Right cardiac atrium (tissue), 5 donors: ENCODE data around the gene FREY1. TPM values are rescaled to one million over a fixed set of nuclear protein-coding genes. Genes with fewer than 3 reads are reported as not detected.

ENCODE experiments used
- ATAC-seq, 2 donors: fragments of 200-7000 bp; cut with Tn5 transposase; one replicate each; pipeline versions ENCODE4 v1.8.0 to v1.9.1; 2020; ENCODE audit warnings: moderate library complexity in 2 of 2, mild to moderate bottlenecking in 1 of 2
- DNase-seq, 3 donors: peaks; one replicate each; pipeline ENCODE4 v3.0.0-alpha.2; 2020
- H3K27ac ChIP-seq: one replicate; pipeline ENCODE4 v1.5.1; 2013; ENCODE audit warnings: mild to moderate bottlenecking, low read length, control low read depth, moderate library complexity
- H3K27me3 ChIP-seq: one replicate; pipeline ENCODE4 v1.6.1; 2013; ENCODE audit not compliant: control insufficient read depth, insufficient read depth
- H3K4me1 ChIP-seq: one replicate; pipeline ENCODE4 v1.6.1; 2013; ENCODE audit warnings: low read length; ENCODE audit not compliant: control insufficient read depth, insufficient read depth
- H3K4me3 ChIP-seq: one replicate; pipeline ENCODE4 v1.5.1; 2013; ENCODE audit warnings: low read length, control low read depth
- H3K9me3 ChIP-seq: one replicate; pipeline ENCODE4 v1.6.1; 2013; ENCODE audit warnings: low read length; ENCODE audit not compliant: control insufficient read depth
- WGBS: extraction: QIAGEN DNeasy Blood & Tissue Kit; methylation state at CpG from one replicate; pipeline ENCODE4 v1.1.7; 2013; 5-methylcytosine and 5-hydroxymethylcytosine counted together
- intact Hi-C, 4 donors: fragments of 100-400 bp; cut with DNase I; formaldehyde crosslinking; loops; one replicate each; pipeline versions ENCODE4 v1.11.0 to v1.14.0; 2022 to 2023
- polyA plus RNA-seq: library from polyadenylated mRNA; stranded (reverse); fragments of 200-250 nt; gene quantifications from one replicate; pipeline ENCODE4 v1.2.3, GENCODE V29; 2013
- total RNA-seq, 4 donors: library from RNA; stranded (reverse); fragmentation: NEBNext Ultra II Directional; extraction: Animal tissue kit (Norgen Biotek cat#: 25700); gene quantifications; one replicate each; pipeline ENCODE4 v1.2.1, GENCODE V29; 2021
- donor health status: healthy with polysubstance abuse.
- donor health status: DM: no; HTN: yes; CAD: no.
- donor health status: DM: no; HTN: no; CAD: no.
- donor health status: DM: no; HTN: yes; CAD: no; lungs with severe emphysema.
- donor health status: DM: yes; HTN: yes; CAD: no.

FREY1 gene
- total and polyA plus RNA-seq, 5 donors = 0.18 to 0.68 (median 0.46) TPM; not detected in 1

GRCh38 chr11:45920531-45921477, 13.7 kb upstream of the FREY1 start:
- WGBS = 89% methylated on average over 6 of the region's 6 CpGs
- no peak for ATAC-seq
- H3K4me3 ChIP-seq = no peak overlapping the region
- H3K9me3 ChIP-seq = no peaks in the 10 kb centered on the region
- intact Hi-C loops = no loop called here
- no peaks in the 10 kb centered on the region for H3K4me1 ChIP-seq
- no peak overlapping the region for H3K27ac ChIP-seq
- peak in 2 of 3 donors; percentile 16 to 24 for DNase-seq
- H3K27me3 ChIP-seq = no peaks in the 10 kb centered on the region

GRCh38 chr11:45919806-45920530, 12.9 kb upstream of the FREY1 start:
- DNase-seq (peak in 2 of 3 donors; percentile 46 to 76), ATAC-seq (no peak)
- intact Hi-C loops = no loop called here
- 72% methylated on average over 13 of the region's 13 CpGs for WGBS
- Histone ChIP-seq H3K4me1 (no peaks in the 10 kb centered on the region), H3K27ac (no peak overlapping the region), H3K27me3 (no peaks in the 10 kb centered on the region), H3K4me3 (no peak overlapping the region), H3K9me3 (no peaks in the 10 kb centered on the region)

GRCh38 chr11:45918962-45919675, 12.0 kb upstream of the FREY1 start:
- no peaks in the 10 kb centered on the region for H3K4me1 ChIP-seq
- H3K27me3 ChIP-seq = no peaks in the 10 kb centered on the region
- H3K4me3 ChIP-seq = no peak overlapping the region
- H3K27ac ChIP-seq = no peak overlapping the region
- H3K9me3 ChIP-seq = no peaks in the 10 kb centered on the region
- peak in 2 of 3 donors; percentile 27 to 56 for DNase-seq
- 61% methylated on average over 7 of the region's 7 CpGs for WGBS
- no peak for ATAC-seq
- intact Hi-C loops = no loop called here

GRCh38 chr11:45918331-45918941, 11.4 kb upstream of the FREY1 start:
- intact Hi-C loops = no loop called here
- H3K4me1 ChIP-seq = no peaks in the 10 kb centered on the region
- peak overlapping the region; percentile 80 for H3K27ac ChIP-seq
- no peaks in the 10 kb centered on the region for H3K27me3 ChIP-seq
- DNase-seq (peak; percentile 87 to 94 (median 92)), ATAC-seq (peak; percentile 86 to 87)
- H3K4me3 ChIP-seq = peak overlapping the region; percentile 95
- WGBS = under 1% methylated on average over 38 of the region's 38 CpGs
- no peaks in the 10 kb centered on the region for H3K9me3 ChIP-seq

- ATAC-seq = peak; percentile 95 to 96
- peak within 1 kb of the TSS; percentile 95 for H3K4me3 ChIP-seq
- peak within 1 kb of the TSS; percentile 88 for H3K27ac ChIP-seq
- intact Hi-C loops = no loop called here
- WGBS = under 1% methylated on average over 45 of the region's 45 CpGs
- no peaks in the 10 kb centered on the region for H3K9me3 ChIP-seq
- no peaks in the 10 kb centered on the region for H3K27me3 ChIP-seq
- DNase-seq = peak; percentile 99
- no peaks in the 10 kb centered on the region for H3K4me1 ChIP-seq
Measured at GRCh38 chr11:45917623-45918330, 10.7 kb upstream of the FREY1 start, which contains the start of gene PEX16. Gene PEX16, minus strand, starts transcription at chr11:45917877. Its CDS starts 66 bp downstream, at chr11:45917811.

GRCh38 chr11:45917286-45917622, 10.2 kb upstream of the FREY1 start:
- intact Hi-C loops = no loop called here
- no peaks in the 10 kb centered on the region for H3K4me1 ChIP-seq
- DNase-seq (peak in 1 of 3 donors; percentile 71), ATAC-seq (no peak)
- H3K27ac ChIP-seq = peak overlapping the region; percentile 88
- peak overlapping the region; percentile 95 for H3K4me3 ChIP-seq
- WGBS = 4% methylated on average over 16 of the region's 16 CpGs
- H3K9me3 ChIP-seq = no peaks in the 10 kb centered on the region
- H3K27me3 ChIP-seq = no peaks in the 10 kb centered on the region

GRCh38 chr11:45915446-45915845, 8.4 kb upstream of the FREY1 start:
- 80% methylated on average over 13 of the region's 13 CpGs for WGBS
- ATAC-seq = no peak
- intact Hi-C loops = no loop called here

GRCh38 chr11:45913942-45914635, 7.0 kb upstream of the FREY1 start:
- intact Hi-C loops = no loop called here
- no peaks in the 10 kb centered on the region for H3K27me3 ChIP-seq
- ATAC-seq = no peak
- no peaks in the 10 kb centered on the region for H3K4me1 ChIP-seq
- no peaks in the 10 kb centered on the region for H3K9me3 ChIP-seq
- peak in 1 of 3 donors; percentile 42 for DNase-seq
- no peak overlapping the region for H3K27ac ChIP-seq
- 89% methylated on average over 22 of the region's 22 CpGs for WGBS
- no peak overlapping the region for H3K4me3 ChIP-seq

More at GRCh38 chr11:45915446-45915845, 8.4 kb upstream of the FREY1 start:
- H3K4me3 ChIP-seq = no peak overlapping the region
- no peak overlapping the region for H3K27ac ChIP-seq
- no peaks in the 10 kb centered on the region for H3K9me3 ChIP-seq
- H3K27me3 ChIP-seq = no peaks in the 10 kb centered on the region
- peak in 2 of 3 donors; percentile 22 to 44 for DNase-seq
- no peaks in the 10 kb centered on the region for H3K4me1 ChIP-seq

- no peak for ATAC-seq
- WGBS = 94% methylated on average over 19 of the region's 19 CpGs
- Histone ChIP-seq H3K9me3 (no peaks in the 10 kb centered on the region), H3K27me3 (no peaks in the 10 kb centered on the region), H3K4me3 (no peak overlapping the region), H3K4me1 (no peaks in the 10 kb centered on the region), H3K27ac (no peak overlapping the region)
- intact Hi-C loops = no loop called here
- DNase-seq = peak in 1 of 3 donors; percentile 60
Measured at GRCh38 chr11:45913514-45913913, 6.4 kb upstream of the FREY1 start.
